Stimulated activated CD8-positive, alpha-beta memory T cell treated with anti-CD3 and anti-CD28 coated beads, Interleukin-12 subunit alpha, Interleukin-12 subunit beta, amount 100 ng/mL, for 1 hour (primary cell): Measurements from ENCODE around the gene RAD51B.
"Not testable (repeated sequence)": the region's sequence is repeated elsewhere in the genome, so short reads cannot be mapped to it uniquely, and the experiment has no call there.

Source experiments
- DNase-seq: peaks from one replicate; pipeline ENCODE4 v3.0.0-alpha.2; 2020; ENCODE audit warnings: low read depth

RAD51B gene

GRCh38 chr14:67986131-67986841 is 166.7 kb downstream of the RAD51B start:
- no peak for DNase-seq

- no peak for DNase-seq
Measured at GRCh38 chr14:67987606-67988005, 168.0 kb downstream of the RAD51B start.

- DNase-seq = not testable (repeated sequence)
Measured at GRCh38 chr14:67988210-67988609, 168.6 kb downstream of the RAD51B start.

GRCh38 chr14:67990576-67990975 is 171.0 kb downstream of the RAD51B start:
- no peak for DNase-seq

- no peak for DNase-seq
Measured at GRCh38 chr14:67994531-67994930, 175.0 kb downstream of the RAD51B start.

GRCh38 chr14:67996235-67996634 is 176.7 kb downstream of the RAD51B start:
- DNase-seq = no peak

- DNase-seq = no peak
Measured at GRCh38 chr14:67998834-67999233, 179.3 kb downstream of the RAD51B start.

GRCh38 chr14:67999290-67999689 is 179.7 kb downstream of the RAD51B start:
- no peak for DNase-seq

GRCh38 chr14:67999705-68000384 is 180.3 kb downstream of the RAD51B start:
- DNase-seq = no peak

- DNase-seq = no peak
Measured at GRCh38 chr14:68000511-68000910, 180.9 kb downstream of the RAD51B start.

- DNase-seq = no peak
Measured at GRCh38 chr14:68008491-68008890, 188.9 kb downstream of the RAD51B start.

- DNase-seq = no peak
Measured at GRCh38 chr14:68011406-68012028, 191.9 kb downstream of the RAD51B start.

- no peak for DNase-seq
Measured at GRCh38 chr14:68012871-68013270, 193.3 kb downstream of the RAD51B start.

- DNase-seq = no peak
Measured at GRCh38 chr14:68013326-68013725, 193.7 kb downstream of the RAD51B start.

- DNase-seq = no peak
Measured at GRCh38 chr14:68014771-68015170, 195.2 kb downstream of the RAD51B start.

GRCh38 chr14:68015356-68016254 is 196.0 kb downstream of the RAD51B start:
- DNase-seq = no peak

- no peak for DNase-seq
Measured at GRCh38 chr14:68016255-68016914, 196.8 kb downstream of the RAD51B start.

- no peak for DNase-seq
Measured at GRCh38 chr14:68018598-68018997, 199.0 kb downstream of the RAD51B start.

- no peak for DNase-seq
Measured at GRCh38 chr14:68020493-68020892, 200.9 kb downstream of the RAD51B start.

GRCh38 chr14:68020999-68021663 is 201.6 kb downstream of the RAD51B start:
- no peak for DNase-seq

GRCh38 chr14:68027276-68027675 is 207.7 kb downstream of the RAD51B start:
- DNase-seq = no peak
